HG02763 (cell line): ENCODE results near the gene LSM4.
"Not testable (repeated sequence)": the region's sequence is repeated elsewhere in the genome, so short reads cannot be mapped to it uniquely, and the experiment has no call there.

ENCODE experiments used
- ATAC-seq: cut with Tn5 transposase; IDR thresholded peaks from one replicate; pipeline ENCODE4 v1.9.1; 2021; ENCODE audit warnings: mild to moderate bottlenecking, moderate library complexity; ENCODE audit not compliant: unreplicated experiment

LSM4 gene

GRCh38 chr19:18340990-18341868, 18.4 kb upstream of the LSM4 start:
- ATAC-seq = peak; percentile 46

- peak; percentile 67 for ATAC-seq
Observed at GRCh38 chr19:18340190-18340989, 17.5 kb upstream of the LSM4 start, which contains the start of gene PGPEP1. Gene PGPEP1, plus strand, starts transcription at chr19:18340598. Its CDS starts 84 bp downstream, at chr19:18340682.

GRCh38 chr19:18339723-18340122, 16.8 kb upstream of the LSM4 start:
- no peak for ATAC-seq

GRCh38 chr19:18338541-18338940, 15.7 kb upstream of the LSM4 start:
- no peak for ATAC-seq

GRCh38 chr19:18336121-18336520, 13.2 kb upstream of the LSM4 start:
- ATAC-seq = no peak

- no peak for ATAC-seq
Observed at GRCh38 chr19:18333680-18334079, 10.8 kb upstream of the LSM4 start.

GRCh38 chr19:18332917-18333530, 10.1 kb upstream of the LSM4 start:
- no peak for ATAC-seq

GRCh38 chr19:18330868-18331267, 8.0 kb upstream of the LSM4 start:
- ATAC-seq = no peak

- no peak for ATAC-seq
Observed at GRCh38 chr19:18329035-18329376, 6.1 kb upstream of the LSM4 start.

GRCh38 chr19:18328340-18329034, 5.6 kb upstream of the LSM4 start:
- peak; percentile 85 for ATAC-seq

GRCh38 chr19:18326772-18327171, 3.9 kb upstream of the LSM4 start:
- no peak for ATAC-seq

GRCh38 chr19:18324373-18324731, 1.5 kb upstream of the LSM4 start:
- not testable (repeated sequence) for ATAC-seq

GRCh38 chr19:18322318-18322758, 538 bp downstream of the LSM4 start:
- no peak for ATAC-seq

- ATAC-seq = no peak
Observed at GRCh38 chr19:18321734-18322102, 1.2 kb downstream of the LSM4 start.

- no peak for ATAC-seq
Observed at GRCh38 chr19:18320865-18321733, 1.8 kb downstream of the LSM4 start.

- no peak for ATAC-seq
Observed at GRCh38 chr19:18319591-18320135, 3.2 kb downstream of the LSM4 start.

- no peak for ATAC-seq
Observed at GRCh38 chr19:18317961-18318800, 4.7 kb downstream of the LSM4 start.

- ATAC-seq = no peak
Observed at GRCh38 chr19:18313398-18313797, 9.5 kb downstream of the LSM4 start.

GRCh38 chr19:18312092-18312534, 10.8 kb downstream of the LSM4 start:
- ATAC-seq = no peak
